Diencephalon (tissue), 1 donor: ENCODE data around the gene TERT. TPM values are rescaled to one million over a fixed set of nuclear protein-coding genes. Genes with fewer than 3 reads are reported as not detected.

Source experiments
- small RNA-seq: library from RNA; depleted of rRNA; stranded (forward); fragments of <200 nt; gene quantifications from one replicate; pipeline ENCODE3, GENCODE V24; 2014
- total RNA-seq: library from RNA; depleted of rRNA; stranded (reverse); fragments of >200 nt; gene quantifications from one replicate; pipeline ENCODE4 v1.2.3, GENCODE V29; 2014

TERT gene
- under 0.01 TPM for total RNA-seq

DNA sequence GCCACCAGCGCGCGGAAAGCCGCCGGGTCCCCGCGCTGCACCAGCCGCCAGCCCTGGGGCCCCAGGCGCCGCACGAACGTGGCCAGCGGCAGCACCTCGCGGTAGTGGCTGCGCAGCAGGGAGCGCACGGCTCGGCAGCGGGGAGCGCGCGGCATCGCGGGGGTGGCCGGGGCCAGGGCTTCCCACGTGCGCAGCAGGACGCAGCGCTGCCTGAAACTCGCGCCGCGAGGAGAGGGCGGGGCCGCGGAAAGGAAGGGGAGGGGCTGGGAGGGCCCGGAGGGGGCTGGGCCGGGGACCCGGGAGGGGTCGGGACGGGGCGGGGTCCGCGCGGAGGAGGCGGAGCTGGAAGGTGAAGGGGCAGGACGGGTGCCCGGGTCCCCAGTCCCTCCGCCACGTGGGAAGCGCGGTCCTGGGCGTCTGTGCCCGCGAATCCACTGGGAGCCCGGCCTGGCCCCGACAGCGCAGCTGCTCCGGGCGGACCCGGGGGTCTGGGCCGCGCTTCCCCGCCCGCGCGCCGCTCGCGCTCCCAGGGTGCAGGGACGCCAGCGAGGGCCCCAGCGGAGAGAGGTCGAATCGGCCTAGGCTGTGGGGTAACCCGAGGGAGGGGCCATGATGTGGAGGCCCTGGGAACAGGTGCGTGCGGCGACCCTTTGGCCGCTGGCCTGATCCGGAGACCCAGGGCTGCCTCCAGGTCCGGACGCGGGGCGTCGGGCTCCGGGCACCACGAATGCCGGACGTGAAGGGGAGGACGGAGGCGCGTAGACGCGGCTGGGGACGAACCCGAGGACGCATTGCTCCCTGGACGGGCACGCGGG, at the start of gene TERT:
Gene TERT, minus strand, starts transcription at position 234 of the 815 bp plus-strand sequence. Its CDS starts 79 bp downstream, at position 155.

DNA sequence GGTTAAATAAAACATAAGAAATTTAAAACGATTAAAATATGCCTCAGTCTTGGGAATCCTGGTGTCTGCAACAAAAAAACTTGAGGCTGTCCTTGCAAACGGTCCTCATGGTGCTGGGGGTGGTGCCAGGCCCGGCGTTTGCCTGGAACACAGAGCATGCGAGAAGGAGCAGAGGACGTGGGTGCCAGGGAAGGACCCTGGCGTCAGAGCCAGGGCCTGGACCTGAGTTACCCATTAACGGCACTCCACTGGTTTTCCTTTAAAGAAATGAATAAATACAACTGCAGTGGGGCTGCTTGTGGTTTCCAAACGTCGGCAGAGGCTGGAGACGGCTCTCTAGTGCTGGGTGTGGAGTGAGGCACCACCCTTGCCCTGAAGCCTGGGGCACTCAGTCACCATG, 69.8 kb downstream of the TERT start, which contains the start of gene SLC6A18:
Gene SLC6A18, plus strand, starts transcription at position 301 of the 400 bp plus-strand sequence. Its CDS starts 97 bp downstream, at position 398.

Small RNAs within 50 kb of the gene (small RNA-seq; reads per million reads assigned to genes)
- not detected for gene MIR4457

Other genes with a start within 250 kb of the TERT start
- 10.6 TPM for gene SLC12A7, start 183.0 kb downstream of the TERT start, total RNA-seq
- not detected for gene SLC6A19, start 93.5 kb downstream of the TERT start, total RNA-seq
- gene SLC6A18, start 69.7 kb downstream of the TERT start, total RNA-seq: not detected
- 124 TPM for gene CLPTM1L, start 50.0 kb upstream of the TERT start, total RNA-seq
- 12.5 TPM for gene SLC6A3, start 150.4 kb upstream of the TERT start, total RNA-seq
- 181 TPM for gene LPCAT1, start 228.9 kb upstream of the TERT start, total RNA-seq